H9 (cell line): Measurements from ENCODE around the gene SLC49A4. TPM values are rescaled to one million over a fixed set of nuclear protein-coding genes. Genes with fewer than 3 reads are reported as not detected.

ENCODE experiments used
- DNase-seq: peaks from one replicate; pipeline ENCODE4 v3.0.0-alpha.2; 2017
- H2AFZ ChIP-seq: one replicate; pipeline ENCODE4 v1.6.1; 2013; ENCODE audit warnings: mild to moderate bottlenecking, low read length, control low read depth, moderate library complexity
- H2AK5ac ChIP-seq: 2 replicates; pipeline ENCODE4 v1.6.1; 2013; ENCODE audit warnings: low read length, control low read depth, mixed read lengths; ENCODE audit not compliant: insufficient read length
- H2BK120ac ChIP-seq: one replicate; pipeline ENCODE4 v1.6.1; 2013; ENCODE audit warnings: low read depth, mild to moderate bottlenecking, low read length, control low read depth, inconsistent platforms; ENCODE audit not compliant: poor library complexity, severe bottlenecking
- H2BK12ac ChIP-seq: 2 replicates; pipeline ENCODE4 v1.6.1; 2013; ENCODE audit warnings: low read length, control low read depth, mixed read lengths, low read depth; ENCODE audit not compliant: insufficient read length
- H2BK15ac ChIP-seq: 2 replicates; pipeline ENCODE4 v1.6.1; 2013; ENCODE audit warnings: low read depth, low read length, control low read depth
- H2BK20ac ChIP-seq: one replicate; pipeline ENCODE4 v1.6.1; 2013; ENCODE audit warnings: low read depth, mild to moderate bottlenecking, low read length, control low read depth, inconsistent platforms; ENCODE audit not compliant: poor library complexity, severe bottlenecking
- H2BK5ac ChIP-seq: 2 replicates; pipeline ENCODE4 v1.6.1; 2013; ENCODE audit warnings: low read length, control low read depth, mixed read lengths; ENCODE audit not compliant: insufficient read length
- H3K14ac ChIP-seq: 2 replicates; pipeline ENCODE4 v1.6.1; 2013; ENCODE audit warnings: low read length, control low read depth; ENCODE audit not compliant: insufficient read depth
- H3K18ac ChIP-seq: 2 replicates; pipeline ENCODE4 v1.6.1; 2013; ENCODE audit warnings: low read depth, mild to moderate bottlenecking, mixed read lengths, low read length, control low read depth; ENCODE audit not compliant: insufficient read length
- H3K23ac ChIP-seq: 2 replicates; pipeline ENCODE4 v1.6.1; 2013; ENCODE audit warnings: low read length, control low read depth, mixed read lengths, low read depth; ENCODE audit not compliant: insufficient read length
- H3K23me2 ChIP-seq: 2 replicates; pipeline ENCODE4 v1.6.1; 2013; ENCODE audit warnings: low read depth, mild to moderate bottlenecking, mixed read lengths, low read length, control low read depth; ENCODE audit not compliant: insufficient read length, poor library complexity, severe bottlenecking
- H3K27ac ChIP-seq: 2 replicates; pipeline ENCODE4 v1.5.1; 2013; ENCODE audit warnings: low read length, control low read depth, mixed read lengths, low read depth; ENCODE audit not compliant: insufficient read length
- H3K27me3 ChIP-seq: 2 replicates; pipeline ENCODE4 v1.6.1; 2013; ENCODE audit warnings: low read length, control low read depth, inconsistent platforms; ENCODE audit not compliant: insufficient read depth
- H3K4ac ChIP-seq: 2 replicates; pipeline ENCODE4 v1.6.1; 2013; ENCODE audit warnings: low read depth, mild to moderate bottlenecking, control low read depth, inconsistent platforms, low read length, moderate library complexity
- H3K4me1 ChIP-seq: 2 replicates; pipeline ENCODE4 v1.6.1; 2013; ENCODE audit warnings: low read length, control low read depth, inconsistent platforms; ENCODE audit not compliant: insufficient read depth
- H3K4me2 ChIP-seq: 2 replicates; pipeline ENCODE4 v1.6.1; 2013; ENCODE audit warnings: low read length, control low read depth, mixed read lengths; ENCODE audit not compliant: insufficient read length, insufficient read depth
- H3K56ac ChIP-seq: 2 replicates; pipeline ENCODE4 v1.6.1; 2013; ENCODE audit warnings: low read depth, mild to moderate bottlenecking, mixed read lengths, low read length, control low read depth; ENCODE audit not compliant: insufficient read length
- H3K79me1 ChIP-seq: 2 replicates; pipeline ENCODE4 v1.6.1; 2013; ENCODE audit warnings: low read depth, mild to moderate bottlenecking, moderate library complexity, low read length, control low read depth, inconsistent platforms; ENCODE audit not compliant: insufficient read depth, poor library complexity, severe bottlenecking
- H3K79me2 ChIP-seq: 2 replicates; pipeline ENCODE4 v1.6.1; 2013; ENCODE audit warnings: low read length, control low read depth, inconsistent platforms; ENCODE audit not compliant: insufficient read depth
- H3K9ac ChIP-seq: 2 replicates; pipeline ENCODE4 v1.6.1; 2013; ENCODE audit warnings: low read length, control low read depth, mixed read lengths; ENCODE audit not compliant: insufficient read length; ENCODE audit errors: extremely low read depth
- H3K9me3 ChIP-seq: one replicate; pipeline ENCODE4 v1.6.1; 2013; ENCODE audit warnings: low read depth, low read length, inconsistent platforms; ENCODE audit not compliant: control insufficient read depth
- H3T11ph ChIP-seq: one replicate; pipeline ENCODE4 v1.6.1; 2013; ENCODE audit warnings: mild to moderate bottlenecking, low read length, control low read depth, inconsistent platforms
- H4K20me1 ChIP-seq: one replicate; pipeline ENCODE4 v1.6.1; 2013; ENCODE audit not compliant: control insufficient read depth, insufficient read length, insufficient read depth
- H4K5ac ChIP-seq: 2 replicates; pipeline ENCODE4 v1.6.1; 2013; ENCODE audit warnings: low read depth, mild to moderate bottlenecking, mixed read lengths, low read length, control low read depth; ENCODE audit not compliant: insufficient read length
- H4K8ac ChIP-seq: replicated peaks from 2 replicates; pipeline ENCODE4 v1.6.1; 2013; ENCODE audit warnings: low read length, control low read depth, mixed read lengths, low read depth; ENCODE audit not compliant: insufficient read length
- H4K91ac ChIP-seq: 2 replicates; pipeline ENCODE4 v1.6.1; 2013; ENCODE audit warnings: low read depth, mild to moderate bottlenecking, moderate library complexity, mixed read lengths, low read length, control low read depth; ENCODE audit not compliant: insufficient read length
- H3K27ac Mint-ChIP-seq, 3 experiments: 2 replicates in 2 of 3; 3 replicates in 1 of 3; pipeline ENCODE4 v1.8.0; 2020 to 2021; ENCODE audit warnings: mixed read lengths in 3 of 3, mild to moderate bottlenecking in 1 of 3, moderate library complexity in 1 of 3
- H3K27me3 Mint-ChIP-seq: 2 replicates; pipeline ENCODE4 v1.8.0; 2021; ENCODE audit warnings: low read depth, mild to moderate bottlenecking, moderate library complexity, mixed read lengths
- H3K36me3 Mint-ChIP-seq, 3 experiments: 2 replicates in 2 of 3; 3 replicates in 1 of 3; pipeline ENCODE4 v1.8.0; 2020 to 2021; ENCODE audit warnings: low read depth in 3 of 3, mixed read lengths in 3 of 3; ENCODE audit not compliant: insufficient read depth in 1 of 3
- H3K4me1 Mint-ChIP-seq, 2 experiments: 2 replicates each; pipeline ENCODE4 v1.8.0; 2020; ENCODE audit warnings: mixed read lengths in 2 of 2
- H3K4me3 Mint-ChIP-seq, 2 experiments: 2 replicates in 1 of 2; 3 replicates in 1 of 2; pipeline ENCODE4 v1.8.0; 2020 to 2021; ENCODE audit warnings: mild to moderate bottlenecking in 2 of 2, mixed read lengths in 2 of 2, moderate library complexity in 1 of 2
- H3K9me3 Mint-ChIP-seq, 2 experiments: 2 replicates in 1 of 2; 3 replicates in 1 of 2; pipeline ENCODE4 v1.8.0; 2020; ENCODE audit warnings: mild to moderate bottlenecking in 2 of 2, mixed read lengths in 2 of 2, moderate library complexity in 1 of 2
- CTCF ChIP-seq: fragments of 200-600 bp; sonication (generic); conservative IDR thresholded peaks from 3 replicates; pipeline ENCODE4 v1.8.0; 2021; ENCODE audit warnings: antibody characterized with exemption, mild to moderate bottlenecking
- WGBS: extraction: QIAGEN DNeasy Blood & Tissue Kit; methylation state at CpG from one replicate; pipeline ENCODE4 v1.1.7; 2013; ENCODE audit warnings: missing lambda C conversion rate, low lambda C conversion rate, mixed read lengths; ENCODE audit not compliant: insufficient read length; ENCODE audit errors: extremely low coverage; 5-methylcytosine and 5-hydroxymethylcytosine counted together
- total RNA-seq: library from RNA; stranded (reverse); gene quantifications from 2 replicates; pipeline ENCODE4 v1.2.1, GENCODE V29; 2021

The SLC49A4 gene
- total RNA-seq, 1 experiment from 2014 or later: 10.7 TPM

- no peak overlapping the region for H2BK12ac ChIP-seq
- Mint-ChIP-seq H3K4me3 (no peak overlapping the region), H3K4me1 (peaks cover 5% of the 10 kb centered on the region in 2 experiments; a peak in 2 of 4 replicates), H3K27ac (no peak overlapping the region), H3K36me3 (peaks cover 0 to 3% (median 0%) of the 10 kb centered on the region in 3 experiments; a peak in 2 of 7 replicates), H3K9me3 (no peaks in the 10 kb centered on the region), H3K27me3 (no peaks in the 10 kb centered on the region)
- H2BK15ac ChIP-seq: no peak overlapping the region
- H4K91ac ChIP-seq: no peak overlapping the region
- H2BK120ac ChIP-seq: no peak overlapping the region
- H3K14ac ChIP-seq: no peak overlapping the region
- H3K9me3 ChIP-seq: no peaks in the 10 kb centered on the region
- H3K27ac ChIP-seq: no peak overlapping the region
- no peak overlapping the region for H3K56ac ChIP-seq
- no peak overlapping the region for H3K4me2 ChIP-seq
- DNase-seq: no peak
- H2AK5ac ChIP-seq: no peak overlapping the region
- no peak overlapping the region for H2BK5ac ChIP-seq
- no peak overlapping the region for H3K18ac ChIP-seq
- no peak overlapping the region for H3K23ac ChIP-seq
- no peak overlapping the region for H4K5ac ChIP-seq
- H3K27me3 ChIP-seq: no peaks in the 10 kb centered on the region
- WGBS: no CpG with 5 or more reads among the region's 2 CpGs
- no peaks in the 10 kb centered on the region for H4K20me1 ChIP-seq
- H2BK20ac ChIP-seq: no peak overlapping the region
- no peak for TF ChIP-seq CTCF
- no peak overlapping the region for H2AFZ ChIP-seq
- H3K79me2 ChIP-seq: no peaks in the 10 kb centered on the region
- H3K9ac ChIP-seq: no peak overlapping the region
- H3K79me1 ChIP-seq: no peaks in the 10 kb centered on the region
- no peak overlapping the region for H3K4ac ChIP-seq
- H3K4me1 ChIP-seq: no peaks in the 10 kb centered on the region
- no peaks in the 10 kb centered on the region for H3K23me2 ChIP-seq
- no peak overlapping the region for H3T11ph ChIP-seq
- no peak overlapping the region for H4K8ac ChIP-seq
These were observed 87.6 kb downstream of the SLC49A4 start for GRCh38 chr3:122882361-122882947.
